Heart left ventricle (tissue), 13 donors: ENCODE measurements around the gene NKAIN4.

Experiments used
- POLR2A ChIP-seq, 2 donors: fragments of 450-650 bp; IDR thresholded peaks; one replicate each; pipeline ENCODE4 v1.6.1; 2017; ENCODE audit warnings: antibody characterized with exemption in 2 of 2, mild to moderate bottlenecking in 2 of 2, moderate library complexity in 2 of 2
- TF ChIP-seq, protein P1 (sequence below), 12 donors: fragments of 200-600 bp; sonication (generic) in 4 of 12; IDR thresholded peaks; one replicate each; pipeline versions ENCODE4 v1.5.0 to v1.8.0; 2018 to 2022; ENCODE audit warnings: antibody characterized with exemption in 12 of 12, mild to moderate bottlenecking in 5 of 12
- donor health status: ischemic (EF 13 %, LVEDD 7.1; RV severe dilation, severe dysfunction).
- donor health status: DM: no; HTN: yes; CAD: no.
- donor health status: DM: no; HTN: no; CAD: no.
- donor health status: ischemic (EF 25% LVEDD 6.9; RV normal size, moderate dysfunction).
- donor health status: ischemic (EF 25% LVEDD 5.7; RV mildly dilated, moderate dysfunction).
- donor health status: ischemic (EF 35%, LVEDD 5.7; RV mildly dilated, moderate dysfunction).
- donor health status: nonischemic (EF 11% LVEDD 7.7; RV severe dilation, severe dysfunction).
- donor health status: DM: yes; HTN: yes; CAD: no.
- donor health status: PGD.
- donor health status: ischemic (EF 29% LVEDD 5.4; RV normal size, mild dysfunction).
- donor health status: nonischemic (EF 23%, LVEDD 6.1; RV moderate dilation, normal function).

DNA sequence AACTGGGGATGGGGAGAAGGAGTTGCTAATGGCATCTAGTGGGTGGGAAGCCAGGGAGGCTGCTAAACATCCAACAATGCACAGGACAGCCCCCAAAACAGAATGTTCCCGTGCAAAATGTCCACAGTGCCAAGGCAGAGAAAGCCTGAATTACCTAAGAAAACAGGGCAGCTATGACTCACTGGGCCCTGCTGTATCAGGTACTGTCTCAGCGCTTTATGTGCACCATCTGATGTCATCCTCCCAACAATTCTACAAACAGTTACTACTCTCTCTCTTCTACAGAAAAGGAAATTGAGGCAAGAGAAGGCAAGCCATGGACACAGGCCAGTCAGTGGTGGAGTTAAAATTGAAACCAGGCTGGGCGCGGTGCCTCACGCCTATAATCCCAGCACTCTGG lies 41.5 kb downstream of the NKAIN4 start:
- TF ChIP-seq, protein P1, sequence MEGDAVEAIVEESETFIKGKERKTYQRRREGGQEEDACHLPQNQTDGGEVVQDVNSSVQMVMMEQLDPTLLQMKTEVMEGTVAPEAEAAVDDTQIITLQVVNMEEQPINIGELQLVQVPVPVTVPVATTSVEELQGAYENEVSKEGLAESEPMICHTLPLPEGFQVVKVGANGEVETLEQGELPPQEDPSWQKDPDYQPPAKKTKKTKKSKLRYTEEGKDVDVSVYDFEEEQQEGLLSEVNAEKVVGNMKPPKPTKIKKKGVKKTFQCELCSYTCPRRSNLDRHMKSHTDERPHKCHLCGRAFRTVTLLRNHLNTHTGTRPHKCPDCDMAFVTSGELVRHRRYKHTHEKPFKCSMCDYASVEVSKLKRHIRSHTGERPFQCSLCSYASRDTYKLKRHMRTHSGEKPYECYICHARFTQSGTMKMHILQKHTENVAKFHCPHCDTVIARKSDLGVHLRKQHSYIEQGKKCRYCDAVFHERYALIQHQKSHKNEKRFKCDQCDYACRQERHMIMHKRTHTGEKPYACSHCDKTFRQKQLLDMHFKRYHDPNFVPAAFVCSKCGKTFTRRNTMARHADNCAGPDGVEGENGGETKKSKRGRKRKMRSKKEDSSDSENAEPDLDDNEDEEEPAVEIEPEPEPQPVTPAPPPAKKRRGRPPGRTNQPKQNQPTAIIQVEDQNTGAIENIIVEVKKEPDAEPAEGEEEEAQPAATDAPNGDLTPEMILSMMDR (IDR thresholded peaks at IDR 0.05) = no peak
- no peak for TF ChIP-seq POLR2A (IDR thresholded peaks at IDR 0.05)
